Anterior cingulate cortex (tissue), 58 donors: ENCODE results near the gene PPFIBP2.
A peak's percentile ranks its signal among the peaks of the same experiment; 100 is the strongest.

Source experiments
- DNase-seq, 58 donors: peaks; one replicate each; lab custom pipeline; 2025; lab: John Stamatoyannopoulos, UW

The PPFIBP2 gene

GRCh38 chr11:7593481-7593880, 79.7 kb downstream of the PPFIBP2 start:
- no peak for DNase-seq

- no peak for DNase-seq
These were observed 81.4 kb downstream of the PPFIBP2 start for GRCh38 chr11:7595016-7595866.

DNA sequence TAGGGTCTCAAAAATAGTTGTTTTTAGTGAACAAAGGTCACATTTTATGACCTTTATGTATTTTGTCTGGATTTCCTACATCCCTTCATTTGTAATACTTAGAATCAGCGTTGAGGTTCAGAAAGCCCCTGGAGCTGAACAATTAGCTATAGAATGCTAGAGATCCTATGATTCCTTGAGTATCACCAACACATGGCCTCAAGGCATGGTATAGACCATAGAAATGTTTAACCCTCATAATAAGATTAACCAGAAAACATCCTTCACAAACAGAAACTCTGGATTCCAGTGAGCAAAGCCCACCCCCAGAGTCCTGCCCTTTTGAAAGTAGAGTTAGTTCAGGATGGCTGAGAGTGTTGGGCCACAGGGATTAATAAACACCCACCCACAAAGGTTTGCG, 82.2 kb downstream of the PPFIBP2 start:
- no peak for DNase-seq

GRCh38 chr11:7596975-7597391, 83.2 kb downstream of the PPFIBP2 start:
- DNase-seq: no peak

- DNase-seq: no peak
These were observed 83.8 kb downstream of the PPFIBP2 start for GRCh38 chr11:7597620-7598019.

- peak in 1 of 58 donors; percentile 20 for DNase-seq
These were observed 85.4 kb downstream of the PPFIBP2 start for GRCh38 chr11:7599209-7599608.

DNA sequence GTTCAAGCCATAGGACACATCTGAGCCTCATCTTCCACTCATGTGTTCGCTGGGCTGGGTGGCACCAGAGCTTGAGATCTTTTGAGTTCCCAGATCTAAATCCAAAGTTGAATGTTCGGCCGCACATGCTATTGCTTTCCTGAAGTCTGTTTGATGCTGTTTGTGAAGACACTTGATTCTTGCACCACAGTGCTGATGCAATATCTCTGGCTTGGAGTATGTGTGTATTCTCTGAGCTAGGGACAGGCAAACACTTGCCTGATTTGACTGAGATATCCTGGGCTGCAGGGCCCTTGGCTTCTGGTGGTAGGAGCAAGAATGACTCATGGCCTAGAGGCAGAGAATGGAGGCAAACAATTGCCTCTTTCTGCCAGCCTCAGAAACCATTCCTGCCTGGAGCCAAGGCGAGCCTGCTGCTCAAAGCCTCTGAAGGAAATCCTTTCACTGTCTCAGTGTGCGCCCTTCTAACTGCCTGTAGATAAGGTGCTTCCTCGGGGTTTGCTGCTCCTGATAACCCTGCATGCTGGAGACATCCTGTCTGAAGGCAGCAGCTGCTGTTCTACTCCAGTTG, 86.5 kb downstream of the PPFIBP2 start:
- DNase-seq: peak in 23 of 58 donors; percentile 17 to 74 (median 35)

DNA sequence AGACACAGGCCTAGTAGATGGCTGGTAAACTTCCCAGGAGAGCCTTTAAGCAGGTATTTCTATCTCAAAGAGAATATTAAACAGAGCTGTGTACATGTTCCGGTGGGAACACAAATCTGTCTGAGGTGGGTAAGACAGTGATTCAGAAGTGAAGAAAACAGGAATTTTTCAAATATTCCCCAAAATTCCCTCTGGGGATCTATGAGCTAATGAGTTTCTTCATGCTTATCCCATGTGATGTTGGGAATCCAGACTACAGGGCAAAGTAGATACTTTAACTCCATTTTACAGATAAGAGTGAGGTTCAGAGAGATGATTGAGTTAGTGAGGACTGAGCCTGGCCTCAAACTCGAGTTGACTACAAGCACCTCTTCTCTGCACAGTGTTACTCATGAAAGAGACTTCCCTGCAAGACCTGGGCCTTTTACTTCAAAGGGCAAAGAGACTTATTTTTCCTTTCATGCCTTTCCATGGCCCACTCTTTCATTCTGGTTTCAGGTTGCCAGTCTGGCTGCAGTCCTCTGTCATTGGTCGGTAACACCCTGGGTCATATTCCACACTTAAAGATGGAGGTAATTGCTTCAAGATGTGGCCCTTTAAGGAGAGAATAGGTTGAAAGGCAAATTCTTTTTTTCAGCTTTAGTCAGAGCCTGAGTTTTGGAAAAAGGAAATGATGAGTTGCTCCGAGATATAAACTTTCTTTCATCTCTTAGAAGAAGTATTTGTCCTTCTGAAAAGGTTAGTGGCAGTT, 89.4 kb downstream of the PPFIBP2 start:
- DNase-seq: no peak

- DNase-seq: no peak
These were observed 90.6 kb downstream of the PPFIBP2 start for GRCh38 chr11:7604331-7604955.

GRCh38 chr11:7605186-7605943, 91.6 kb downstream of the PPFIBP2 start:
- DNase-seq: no peak

DNA sequence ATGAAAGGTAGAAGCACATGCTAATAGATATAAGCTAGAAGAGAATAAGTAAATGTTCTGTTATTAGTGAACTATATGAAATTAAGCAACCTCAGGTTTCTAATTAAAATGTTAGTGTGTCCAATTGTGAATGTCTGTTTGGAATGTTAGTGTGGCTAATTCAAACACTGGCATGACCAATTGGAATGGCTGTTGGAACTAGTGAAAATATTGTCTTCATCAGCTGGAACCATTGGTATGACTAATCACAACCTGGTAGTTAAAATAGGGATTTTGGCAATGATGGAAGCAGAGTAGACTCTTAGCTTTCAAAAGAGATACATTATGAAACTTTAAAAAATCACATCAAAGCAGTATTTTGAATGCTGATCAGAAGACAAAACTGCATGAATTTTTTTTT, 92.7 kb downstream of the PPFIBP2 start:
- no peak for DNase-seq

DNA sequence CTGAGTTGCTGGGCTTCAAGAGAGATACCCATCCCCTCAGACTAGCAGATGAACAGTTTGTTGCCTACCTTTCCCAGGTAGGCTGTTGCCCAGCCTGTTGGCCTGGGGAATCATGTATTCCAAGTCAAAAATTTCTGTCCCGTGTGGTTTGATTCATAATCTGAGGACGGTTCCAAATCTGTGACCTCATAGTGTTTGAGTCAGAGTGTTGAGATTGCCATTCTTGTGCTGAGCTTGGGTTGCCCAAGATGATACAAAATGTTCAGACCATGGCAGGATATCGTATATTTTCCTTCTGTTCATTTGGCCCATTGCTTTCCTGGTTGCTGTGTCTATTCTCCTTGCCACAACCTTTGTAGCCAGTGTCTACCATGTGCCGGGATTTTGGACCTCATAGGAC, 95.2 kb downstream of the PPFIBP2 start:
- no peak for DNase-seq

- DNase-seq: no peak
These were observed 95.7 kb downstream of the PPFIBP2 start for GRCh38 chr11:7609521-7609920.

DNA sequence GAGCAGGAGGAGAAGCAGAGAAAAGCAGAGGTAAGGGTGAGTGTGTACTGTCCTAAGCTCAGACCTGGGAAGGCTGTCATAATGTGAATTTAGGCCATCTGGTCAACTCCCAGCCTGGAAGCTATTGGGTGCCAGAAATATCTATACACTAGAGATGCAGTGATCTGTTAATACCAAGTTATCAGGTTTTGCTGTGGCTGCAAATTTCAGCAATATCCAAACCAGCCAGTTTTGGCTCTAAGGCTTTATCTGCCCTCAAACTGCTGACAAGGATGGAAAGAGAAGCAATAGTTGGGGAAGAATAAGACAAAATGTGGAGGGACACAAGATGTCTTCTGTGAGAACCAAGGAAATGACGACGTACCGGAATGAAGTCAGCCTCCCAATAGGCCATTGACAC, 96.6 kb downstream of the PPFIBP2 start:
- no peak for DNase-seq

GRCh38 chr11:7611411-7611810, 97.6 kb downstream of the PPFIBP2 start:
- DNase-seq: no peak

GRCh38 chr11:7612056-7612660, 98.4 kb downstream of the PPFIBP2 start:
- no peak for DNase-seq

GRCh38 chr11:7612661-7613393, 99.0 kb downstream of the PPFIBP2 start:
- DNase-seq: no peak

- DNase-seq: no peak
These were observed 99.6 kb downstream of the PPFIBP2 start for GRCh38 chr11:7613394-7613720.

DNA sequence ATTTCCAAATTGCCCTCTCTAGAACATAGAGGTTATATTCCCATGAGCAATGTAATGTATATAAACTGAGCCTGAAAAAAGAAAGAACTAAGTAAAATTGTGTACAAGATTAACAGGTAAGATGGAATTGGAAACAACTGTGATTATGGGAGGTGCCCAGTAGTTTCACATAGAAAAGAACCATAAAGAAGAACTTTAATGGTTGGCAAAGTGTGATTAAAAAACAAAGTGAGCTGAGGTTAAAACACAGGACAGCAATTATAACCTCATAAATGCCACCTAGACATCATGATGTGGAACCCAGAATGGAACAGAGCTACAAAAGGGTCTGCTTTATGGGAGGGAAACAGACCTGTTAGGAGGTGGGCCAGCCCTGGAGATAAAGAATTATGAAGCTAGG, 100.9 kb downstream of the PPFIBP2 start:
- DNase-seq: no peak
